Fibroblast of lung (primary cell): ENCODE results near the gene TNP2. TPM values are rescaled to one million over a fixed set of nuclear protein-coding genes. Genes with fewer than 3 reads are reported as not detected.

Experiments
- DNase-seq, 2 donors: peaks; one replicate each; pipeline versions ENCODE4 v3.0.0 to v3.0.0-alpha.2; 2010; ENCODE audit warnings: low read depth in 2 of 2
- H2AFZ ChIP-seq: 2 replicates; pipeline ENCODE4 v1.5.1; 2012; ENCODE audit warnings: low read length, control low read depth, inconsistent platforms
- H3K27ac ChIP-seq: 2 replicates; pipeline ENCODE4 v1.5.1; 2011; ENCODE audit warnings: low read length, control low read depth; ENCODE audit not compliant: insufficient read depth
- H3K27me3 ChIP-seq: 2 replicates; pipeline ENCODE4 v1.5.1; 2011; ENCODE audit warnings: mild to moderate bottlenecking, low read length; ENCODE audit not compliant: control insufficient read depth, insufficient read depth
- H3K36me3 ChIP-seq: 2 replicates; pipeline ENCODE4 v1.5.1; 2011; ENCODE audit warnings: low read length; ENCODE audit not compliant: control insufficient read depth, insufficient read depth
- H3K4me1 ChIP-seq: 2 replicates; pipeline ENCODE4 v1.5.1; 2011; ENCODE audit warnings: low read length; ENCODE audit not compliant: control insufficient read depth, insufficient read depth; ENCODE audit errors: extremely low read depth
- H3K4me2 ChIP-seq: 2 replicates; pipeline ENCODE4 v1.5.1; 2011; ENCODE audit warnings: low read length, control low read depth; ENCODE audit not compliant: insufficient read depth; ENCODE audit errors: extremely low read depth
- H3K4me3 ChIP-seq, 4 experiments: fragments of 200-600 bp in 1 of 4; sonication (generic) in 1 of 4; replicated peaks in 1 of 4; 2 replicates each; pipeline ENCODE4 v1.5.1; 2011 to 2016; ENCODE audit warnings: low read length in 4 of 4, low read depth in 3 of 4, mild to moderate bottlenecking in 3 of 4, control low read depth in 2 of 4, inconsistent platforms in 1 of 4, mixed read lengths in 1 of 4; ENCODE audit not compliant: insufficient read depth in 1 of 4; ENCODE audit errors: control extremely low read depth in 1 of 4
- H3K79me2 ChIP-seq: 2 replicates; pipeline ENCODE4 v1.5.1; 2012; ENCODE audit warnings: mild to moderate bottlenecking, low read length, inconsistent platforms; ENCODE audit not compliant: control insufficient read depth, insufficient read depth
- H3K9ac ChIP-seq: 2 replicates; pipeline ENCODE4 v1.5.1; 2011; ENCODE audit warnings: mild to moderate bottlenecking, low read length, control low read depth; ENCODE audit not compliant: insufficient read depth
- H3K9me3 ChIP-seq: 2 replicates; pipeline ENCODE4 v1.5.1; 2012; ENCODE audit warnings: low read depth, low read length; ENCODE audit not compliant: control insufficient read depth, insufficient read depth
- H4K20me1 ChIP-seq: 2 replicates; pipeline ENCODE4 v1.5.1; 2011; ENCODE audit warnings: low read length; ENCODE audit not compliant: control insufficient read depth, insufficient read depth; ENCODE audit errors: extremely low read depth
- EZH2 ChIP-seq: IDR thresholded peaks from 2 replicates; pipeline ENCODE4 v1.5.1; 2012; ENCODE audit warnings: low read length, control low read depth, mild to moderate bottlenecking; ENCODE audit errors: missing control alignments
- polyA plus RNA-seq, 2 donors: library from polyadenylated mRNA; depleted of rRNA in 1 of 2; stranded (reverse) in 1 of 2; unstranded in 1 of 2; fragments of >200 nt; gene quantifications; 2 replicates each; pipeline ENCODE4 v1.2.1, GENCODE V29; 2011 to 2012; ENCODE audit warnings: missing spikeins in 1 of 2
- total RNA-seq: library from RNA; depleted of rRNA; stranded (reverse); fragments of >200 nt; gene quantifications from 2 replicates; pipeline ENCODE4 v1.2.1, GENCODE V29; 2014
- TF ChIP-seq, protein P1 (sequence below), 2 donors: IDR thresholded peaks in 1 of 2; conservative IDR thresholded peaks in 1 of 2; 1 replicate in 1 of 2; 2 replicates in 1 of 2; pipeline ENCODE4 v1.5.1; 2011 to 2012; ENCODE audit warnings: low read length in 2 of 2, control low read depth in 1 of 2, inconsistent platforms in 1 of 2, low read depth in 1 of 2, mild to moderate bottlenecking in 1 of 2

The TNP2 gene
- total and polyA plus RNA-seq, 2 donors (not counting 1 experiment from before 2014, with no cell fraction given), result not detected

DNA sequence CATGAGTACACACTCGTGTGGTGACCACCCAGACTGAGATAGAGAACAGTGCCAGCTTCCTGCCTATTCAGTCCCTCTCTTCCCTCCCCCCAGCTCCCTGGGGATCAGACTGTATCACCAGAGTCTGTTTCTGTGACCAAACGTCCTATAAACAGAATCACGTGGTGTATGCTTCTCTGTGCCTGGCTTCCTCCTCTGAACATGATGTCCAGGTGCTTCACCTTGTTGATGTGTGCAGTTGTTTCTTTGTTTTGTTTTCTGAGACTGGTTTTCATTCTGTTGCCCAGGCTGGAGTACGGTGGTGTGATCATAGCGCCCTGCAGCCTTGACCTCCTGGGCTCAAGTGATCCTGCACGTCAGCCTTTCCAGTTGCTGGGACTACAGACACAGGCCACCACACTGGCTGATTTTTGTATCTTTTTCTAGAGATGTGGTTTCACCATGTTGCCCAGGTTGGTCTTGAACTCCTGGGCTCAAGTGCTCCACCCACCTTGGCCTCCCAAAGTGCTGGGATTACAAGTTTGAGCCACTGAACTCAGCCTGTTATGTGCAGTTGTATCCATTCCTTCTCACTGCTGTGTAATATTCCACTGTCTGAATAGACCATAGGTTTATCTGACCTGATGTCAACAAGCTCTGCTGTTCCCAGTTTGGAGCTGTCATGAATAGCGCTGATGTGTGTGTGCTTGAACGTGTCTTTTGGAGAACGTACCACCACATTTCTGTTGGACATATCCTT lies 40.9 kb upstream of the TNP2 start:
- Histone ChIP-seq H3K4me3 (no peak overlapping the region), H3K27me3 (no peaks in the 10 kb centered on the region), H2AFZ (no peak overlapping the region), H3K27ac (no peak overlapping the region), H3K36me3 (no peaks in the 10 kb centered on the region), H3K4me2 (no peak overlapping the region), H3K9me3 (no peaks in the 10 kb centered on the region), H4K20me1 (no peaks in the 10 kb centered on the region), H3K4me1 (peaks cover 7% of the 10 kb centered on the region), H3K9ac (no peak overlapping the region), H3K79me2 (no peaks in the 10 kb centered on the region)
- DNase-seq, result no peak
- no peak for TF ChIP-seq EZH2
- TF ChIP-seq, protein P1, sequence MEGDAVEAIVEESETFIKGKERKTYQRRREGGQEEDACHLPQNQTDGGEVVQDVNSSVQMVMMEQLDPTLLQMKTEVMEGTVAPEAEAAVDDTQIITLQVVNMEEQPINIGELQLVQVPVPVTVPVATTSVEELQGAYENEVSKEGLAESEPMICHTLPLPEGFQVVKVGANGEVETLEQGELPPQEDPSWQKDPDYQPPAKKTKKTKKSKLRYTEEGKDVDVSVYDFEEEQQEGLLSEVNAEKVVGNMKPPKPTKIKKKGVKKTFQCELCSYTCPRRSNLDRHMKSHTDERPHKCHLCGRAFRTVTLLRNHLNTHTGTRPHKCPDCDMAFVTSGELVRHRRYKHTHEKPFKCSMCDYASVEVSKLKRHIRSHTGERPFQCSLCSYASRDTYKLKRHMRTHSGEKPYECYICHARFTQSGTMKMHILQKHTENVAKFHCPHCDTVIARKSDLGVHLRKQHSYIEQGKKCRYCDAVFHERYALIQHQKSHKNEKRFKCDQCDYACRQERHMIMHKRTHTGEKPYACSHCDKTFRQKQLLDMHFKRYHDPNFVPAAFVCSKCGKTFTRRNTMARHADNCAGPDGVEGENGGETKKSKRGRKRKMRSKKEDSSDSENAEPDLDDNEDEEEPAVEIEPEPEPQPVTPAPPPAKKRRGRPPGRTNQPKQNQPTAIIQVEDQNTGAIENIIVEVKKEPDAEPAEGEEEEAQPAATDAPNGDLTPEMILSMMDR (conservative IDR thresholded peaks at IDR 0.05 in 1 of 2, IDR thresholded peaks at IDR 0.05 in 1 of 2; ENCODE audit: low read depth in 1 of 2, low read length in 2 of 2), result no peak

GRCh38 chr16:11308493-11309283 lies 39.6 kb upstream of the TNP2 start:
- Histone ChIP-seq H3K27ac (no peak overlapping the region), H3K27me3 (no peaks in the 10 kb centered on the region), H3K9me3 (no peaks in the 10 kb centered on the region), H3K4me3 (no peak overlapping the region), H3K4me2 (no peak overlapping the region), H3K9ac (no peak overlapping the region), H2AFZ (no peak overlapping the region), H3K36me3 (no peaks in the 10 kb centered on the region), H3K4me1 (peaks cover 7% of the 10 kb centered on the region), H3K79me2 (no peaks in the 10 kb centered on the region), H4K20me1 (no peaks in the 10 kb centered on the region)
- no peak for DNase-seq
- no peak for TF ChIP-seq EZH2
- TF ChIP-seq, protein P1 (conservative IDR thresholded peaks at IDR 0.05 in 1 of 2, IDR thresholded peaks at IDR 0.05 in 1 of 2; ENCODE audit: low read depth in 1 of 2, low read length in 2 of 2), result no peak

DNA sequence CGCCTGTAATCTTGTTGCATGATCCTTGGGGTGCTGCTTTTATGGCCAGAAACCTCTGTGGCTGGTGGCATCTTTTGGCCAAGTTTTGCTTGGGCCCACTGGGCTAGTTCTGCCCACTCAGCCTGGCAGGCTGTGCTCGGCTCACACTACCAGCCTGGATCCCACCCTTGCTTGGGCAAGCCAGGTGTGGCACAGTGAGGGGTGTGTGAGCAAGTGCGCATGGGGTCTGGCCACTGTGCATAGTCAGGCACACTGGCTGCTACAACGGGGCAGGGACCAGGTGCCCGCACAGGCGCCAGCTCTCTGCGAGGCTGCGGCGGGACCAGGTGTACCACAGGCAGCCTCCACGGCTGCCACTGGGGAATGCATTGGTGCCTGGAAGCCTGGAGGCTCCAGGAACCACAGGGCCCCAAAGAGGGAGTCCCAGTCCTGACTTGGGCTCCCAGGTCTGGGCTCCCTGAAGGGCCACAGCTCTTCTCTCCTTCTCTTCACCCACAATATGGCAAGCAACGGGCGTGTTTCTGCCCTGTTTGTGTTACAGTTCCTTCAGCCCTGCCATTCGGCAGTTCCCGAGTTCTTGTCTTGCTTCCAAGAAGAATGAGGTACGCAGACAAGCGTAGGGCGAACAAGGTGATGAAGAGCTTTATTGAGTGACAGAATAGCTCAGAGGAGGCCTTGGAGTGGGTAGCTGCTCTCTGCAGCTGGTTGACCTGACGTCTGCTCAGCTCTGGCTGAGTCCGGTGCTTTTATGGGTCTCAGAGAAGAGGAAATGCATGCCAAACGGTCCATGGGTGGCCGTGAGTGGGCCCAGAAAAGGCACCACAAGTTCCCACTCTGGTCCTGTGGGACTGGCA lies 38.7 kb upstream of the TNP2 start:
- TF ChIP-seq, protein P1 (conservative IDR thresholded peaks at IDR 0.05 in 1 of 2, IDR thresholded peaks at IDR 0.05 in 1 of 2; ENCODE audit: low read depth in 1 of 2, low read length in 2 of 2), result no peak
- no peak for DNase-seq
- H3K27me3 ChIP-seq, result no peaks in the 10 kb centered on the region
- no peaks in the 10 kb centered on the region for H3K36me3 ChIP-seq
- H3K9me3 ChIP-seq, result no peaks in the 10 kb centered on the region
- H3K79me2 ChIP-seq, result no peaks in the 10 kb centered on the region
- H3K4me1 ChIP-seq, result peaks cover 5% of the 10 kb centered on the region
- no peaks in the 10 kb centered on the region for H4K20me1 ChIP-seq
- no peak overlapping the region for H3K27ac ChIP-seq
- H3K9ac ChIP-seq, result no peak overlapping the region
- H3K4me3 ChIP-seq, result no peak overlapping the region
- no peak overlapping the region for H3K4me2 ChIP-seq
- no peak overlapping the region for H2AFZ ChIP-seq
